Smooth muscle cell (in vitro differentiated cells): ENCODE measurements around the gene MFAP3L. TPM values are rescaled to one million over a fixed set of nuclear protein-coding genes. Genes with fewer than 3 reads are reported as not detected.

Experiments used
- DNase-seq: peaks from one replicate; lab custom pipeline; 2025; ENCODE audit not compliant: unreplicated experiment; lab: John Stamatoyannopoulos, UW
- H2AFZ ChIP-seq: fragments of 200-600 bp; sonication (generic); 2 replicates; pipeline ENCODE4 v1.6.0; 2016; ENCODE audit warnings: antibody characterized with exemption, low read depth, mild to moderate bottlenecking
- H3F3A ChIP-seq: fragments of 200-600 bp; sonication (generic); 2 replicates; pipeline ENCODE4 v1.6.0; 2017; ENCODE audit warnings: antibody characterized with exemption, low read depth
- H3K27ac ChIP-seq: fragments of 200-600 bp; sonication (generic); 2 replicates; pipeline ENCODE4 v1.5.1; 2016; ENCODE audit warnings: low read depth, mild to moderate bottlenecking
- H3K27me3 ChIP-seq: fragments of 200-600 bp; sonication (generic); 2 replicates; pipeline ENCODE4 v1.6.1; 2016; ENCODE audit warnings: low read depth, mild to moderate bottlenecking
- H3K36me3 ChIP-seq: fragments of 200-600 bp; sonication (generic); 2 replicates; pipeline ENCODE4 v1.5.1; 2016; ENCODE audit warnings: low read depth
- H3K4me1 ChIP-seq: fragments of 200-600 bp; sonication (generic); 2 replicates; pipeline ENCODE4 v1.5.1; 2016; ENCODE audit warnings: low read depth
- H3K4me2 ChIP-seq: fragments of 200-600 bp; sonication (generic); 2 replicates; pipeline ENCODE4 v1.6.0; 2016; ENCODE audit warnings: mild to moderate bottlenecking
- H3K4me3 ChIP-seq: fragments of 200-600 bp; sonication (generic); 2 replicates; pipeline ENCODE4 v1.5.1; 2016; ENCODE audit warnings: mild to moderate bottlenecking
- H3K79me2 ChIP-seq: fragments of 200-600 bp; sonication (generic); 2 replicates; pipeline ENCODE4 v1.6.0; 2016; ENCODE audit warnings: low read depth, mild to moderate bottlenecking
- H3K9ac ChIP-seq: fragments of 200-600 bp; sonication (generic); 2 replicates; pipeline ENCODE4 v1.6.0; 2016; ENCODE audit warnings: low read depth
- H3K9me3 ChIP-seq: fragments of 200-600 bp; sonication (generic); replicated peaks from 2 replicates; pipeline ENCODE4 v1.5.1; 2016; ENCODE audit warnings: low read depth
- H4K20me1 ChIP-seq: fragments of 200-600 bp; sonication (generic); 2 replicates; pipeline ENCODE4 v1.6.0; 2016; ENCODE audit warnings: low read depth
- CTCF ChIP-seq: fragments of 200-600 bp; sonication (generic); IDR thresholded peaks from 2 replicates; pipeline ENCODE4 v1.5.1; 2017; ENCODE audit warnings: borderline replicate concordance, mild to moderate bottlenecking, antibody characterized with exemption; ENCODE audit not compliant: insufficient read depth, poor library complexity, severe bottlenecking
- WGBS: methylation state at CpG from one replicate; pipeline ENCODE4 v1.1.7; 2016; ENCODE audit warnings: low lambda C conversion rate; 5-methylcytosine and 5-hydroxymethylcytosine counted together
- polyA plus RNA-seq: library from polyadenylated mRNA; unstranded; fragments of >200 nt; fragmentation: Nextera tagmentation; extraction: Ambion mirVana; gene quantifications from 2 replicates; pipeline ENCODE4 v1.2.1, GENCODE V29; 2016
- total RNA-seq: library from RNA; depleted of rRNA; stranded (reverse); fragments of >200 nt; gene quantifications from 2 replicates; pipeline ENCODE4 v1.2.3, GENCODE V29; 2014

The MFAP3L gene
- total and polyA plus RNA-seq, 2 experiments from 2014 or later = 2.0 to 27.4 TPM

DNA sequence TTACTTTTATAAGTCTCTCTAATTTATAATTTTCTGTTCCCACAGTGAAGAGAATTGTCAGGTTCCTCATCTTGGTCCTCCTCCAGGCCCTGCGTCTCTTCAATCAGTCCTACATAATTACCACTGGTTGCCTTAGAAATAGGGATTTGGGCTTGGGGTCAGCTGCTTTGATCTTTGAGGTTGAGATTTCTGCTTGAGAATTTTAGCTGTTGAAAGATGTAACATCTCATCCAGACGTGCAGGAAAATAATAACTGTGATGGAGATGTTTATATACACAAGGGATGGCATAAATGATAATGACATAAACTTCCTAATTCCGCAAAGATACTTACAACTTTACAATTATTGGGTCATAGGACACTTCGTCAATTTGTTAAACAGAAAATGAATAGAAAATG is 33.2 kb upstream of the MFAP3L start:
- Histone ChIP-seq H4K20me1 (no peaks in the 10 kb centered on the region), H2AFZ (no peak overlapping the region), H3K4me3 (no peak overlapping the region), H3K9ac (no peak overlapping the region), H3K27me3 (no peaks in the 10 kb centered on the region), H3K4me1 (no peaks in the 10 kb centered on the region), H3K9me3 (no peaks in the 10 kb centered on the region), H3K4me2 (no peak overlapping the region), H3K27ac (no peak overlapping the region), H3K36me3 (no peaks in the 10 kb centered on the region), H3K79me2 (no peaks in the 10 kb centered on the region), H3F3A (peaks cover 4% of the 10 kb centered on the region)
- no peak for DNase-seq
- 73% methylated on average over 4 of the region's 4 CpGs for WGBS
- TF ChIP-seq CTCF = no peak

GRCh38 chr4:170058826-170059225 is 32.6 kb upstream of the MFAP3L start:
- no peak overlapping the region for H2AFZ ChIP-seq
- no peak for DNase-seq
- peaks cover 4% of the 10 kb centered on the region for H3F3A ChIP-seq
- H3K36me3 ChIP-seq = no peaks in the 10 kb centered on the region
- no peak overlapping the region for H3K9ac ChIP-seq
- no peaks in the 10 kb centered on the region for H3K79me2 ChIP-seq
- WGBS = 38% methylated on average over 2 of the region's 2 CpGs
- H3K4me2 ChIP-seq = no peak overlapping the region
- TF ChIP-seq CTCF = no peak
- no peaks in the 10 kb centered on the region for H3K27me3 ChIP-seq
- H3K9me3 ChIP-seq = no peaks in the 10 kb centered on the region
- no peak overlapping the region for H3K27ac ChIP-seq
- no peak overlapping the region for H3K4me3 ChIP-seq
- H3K4me1 ChIP-seq = no peaks in the 10 kb centered on the region
- no peaks in the 10 kb centered on the region for H4K20me1 ChIP-seq

- no peak overlapping the region for H3K4me3 ChIP-seq
- H3K79me2 ChIP-seq = no peaks in the 10 kb centered on the region
- H3K9me3 ChIP-seq = no peaks in the 10 kb centered on the region
- no peak overlapping the region for H3K27ac ChIP-seq
- no peaks in the 10 kb centered on the region for H3K4me1 ChIP-seq
- H3K36me3 ChIP-seq = no peaks in the 10 kb centered on the region
- no peak overlapping the region for H3K9ac ChIP-seq
- H3K4me2 ChIP-seq = no peak overlapping the region
- H3K27me3 ChIP-seq = no peaks in the 10 kb centered on the region
- DNase-seq = no peak
- 49% methylated on average over 4 of the region's 4 CpGs for WGBS
- H3F3A ChIP-seq = peaks cover 4% of the 10 kb centered on the region
- no peak overlapping the region for H2AFZ ChIP-seq
- no peaks in the 10 kb centered on the region for H4K20me1 ChIP-seq
- TF ChIP-seq CTCF = no peak
Observed at GRCh38 chr4:170057866-170058265, 31.7 kb upstream of the MFAP3L start.

- no peaks in the 10 kb centered on the region for H3K4me1 ChIP-seq
- no peaks in the 10 kb centered on the region for H3K9me3 ChIP-seq
- H3K4me3 ChIP-seq = no peak overlapping the region
- no peaks in the 10 kb centered on the region for H3K27me3 ChIP-seq
- H3K9ac ChIP-seq = no peak overlapping the region
- no peak for TF ChIP-seq CTCF
- H3K79me2 ChIP-seq = no peaks in the 10 kb centered on the region
- H4K20me1 ChIP-seq = no peaks in the 10 kb centered on the region
- H3K36me3 ChIP-seq = no peaks in the 10 kb centered on the region
- no peaks in the 10 kb centered on the region for H3F3A ChIP-seq
- WGBS = 77% methylated on average over 5 of the region's 5 CpGs
- H3K4me2 ChIP-seq = no peak overlapping the region
- no peak overlapping the region for H2AFZ ChIP-seq
- H3K27ac ChIP-seq = no peak overlapping the region
- no peak for DNase-seq
Observed at GRCh38 chr4:170052919-170053318, 26.7 kb upstream of the MFAP3L start.
